PC-9 (cell line): ENCODE data around the gene XXYLT1. TPM values are rescaled to one million over a fixed set of nuclear protein-coding genes. Genes with fewer than 3 reads are reported as not detected.

Experiments used
- BruUV-seq: library from RNA; stranded (reverse); fragments of 400-500 nt; replicated peaks from 2 replicates; lab custom pipeline; 2021; lab: Mats Ljungman, UMichigan
- CTCF ChIA-PET: fragments of 300-600 bp; sonication (Branson Sonifier 250); formaldehyde crosslinking; loops from one replicate; lab custom pipeline; 2022; ENCODE audit warnings: antibody characterized with exemption; lab: Charles Lee
- POLR2A ChIA-PET: fragments of 300-600 bp; sonication (Branson Sonifier 250); formaldehyde crosslinking; loops from one replicate; lab custom pipeline; 2022; ENCODE audit warnings: antibody characterized with exemption; ENCODE audit not compliant: unreplicated experiment; lab: Charles Lee
- DNase-seq, 2 experiments: peaks; one replicate each; pipeline versions ENCODE4 v3.0.0 to v3.0.0-alpha.2; 2015 to 2022; ENCODE audit warnings: mixed read lengths in 1 of 2
- H2AFZ ChIP-seq: fragments of 200-600 bp; sonication (generic); 2 replicates; pipeline ENCODE4 v1.8.1; 2017; ENCODE audit warnings: antibody characterized with exemption
- H3F3A ChIP-seq: fragments of 200-600 bp; sonication (generic); 2 replicates; pipeline ENCODE4 v1.8.1; 2017; ENCODE audit warnings: antibody characterized with exemption, mild to moderate bottlenecking, low read depth; ENCODE audit not compliant: insufficient read depth
- H3K27ac ChIP-seq: fragments of 200-600 bp; sonication (generic); 2 replicates; pipeline ENCODE4 v1.6.1; 2016; ENCODE audit warnings: mixed run types
- H3K27me3 ChIP-seq: fragments of 200-600 bp; sonication (generic); 2 replicates; pipeline ENCODE4 v1.6.1; 2016; ENCODE audit warnings: low read depth, mixed run types; ENCODE audit not compliant: insufficient read depth
- H3K36me3 ChIP-seq: fragments of 200-600 bp; sonication (generic); 2 replicates; pipeline ENCODE4 v1.6.1; 2016; ENCODE audit warnings: low read depth, mixed run types
- H3K4me1 ChIP-seq: fragments of 200-600 bp; sonication (generic); replicated peaks from 2 replicates; pipeline ENCODE4 v1.6.1; 2016; ENCODE audit warnings: mixed run types; ENCODE audit not compliant: insufficient read depth
- H3K4me2 ChIP-seq: fragments of 200-600 bp; sonication (generic); 2 replicates; pipeline ENCODE4 v1.6.1; 2017; ENCODE audit warnings: mixed run types
- H3K4me3 ChIP-seq: fragments of 200-600 bp; sonication (generic); 2 replicates; pipeline ENCODE4 v1.6.1; 2016; ENCODE audit warnings: mixed run types
- H3K79me2 ChIP-seq: fragments of 200-600 bp; sonication (generic); 2 replicates; pipeline ENCODE4 v1.6.1; 2017; ENCODE audit warnings: low read depth, mixed run types
- H3K9me2 ChIP-seq: fragments of 200-600 bp; sonication (generic); 2 replicates; pipeline ENCODE4 v1.8.1; 2017; ENCODE audit warnings: mild to moderate bottlenecking; ENCODE audit not compliant: insufficient read depth
- H3K9me3 ChIP-seq: fragments of 200-600 bp; sonication (generic); 2 replicates; pipeline ENCODE4 v1.8.1; 2016; ENCODE audit warnings: low read depth; ENCODE audit not compliant: insufficient read depth
- H4K20me1 ChIP-seq: fragments of 200-600 bp; sonication (generic); 2 replicates; pipeline ENCODE4 v1.8.1; 2017; ENCODE audit not compliant: insufficient read depth
- EZH2 ChIP-seq: fragments of 200-600 bp; sonication (generic); IDR thresholded peaks from 2 replicates; pipeline ENCODE4 v1.8.0; 2017; ENCODE audit warnings: antibody characterized with exemption, low read depth
- intact Hi-C: fragments of 100-400 bp; cut with micrococcal nuclease; formaldehyde crosslinking; loops from one replicate; pipeline ENCODE4 v1.10.0; 2022; ENCODE audit not compliant: unreplicated experiment
- total RNA-seq: library from RNA; stranded (reverse); gene quantifications from 2 replicates; pipeline ENCODE4 v1.2.3, GENCODE V29; 2021
- TF ChIP-seq, protein P1 (sequence below): fragments of 200-600 bp; sonication (generic); conservative IDR thresholded peaks from 2 replicates; pipeline ENCODE4 v1.6.1; 2017; ENCODE audit warnings: mixed run types, antibody characterized with exemption, mild to moderate bottlenecking, moderate library complexity

The XXYLT1 gene
- total RNA-seq, 1 experiment from 2014 or later, result 13.3 TPM

DNA sequence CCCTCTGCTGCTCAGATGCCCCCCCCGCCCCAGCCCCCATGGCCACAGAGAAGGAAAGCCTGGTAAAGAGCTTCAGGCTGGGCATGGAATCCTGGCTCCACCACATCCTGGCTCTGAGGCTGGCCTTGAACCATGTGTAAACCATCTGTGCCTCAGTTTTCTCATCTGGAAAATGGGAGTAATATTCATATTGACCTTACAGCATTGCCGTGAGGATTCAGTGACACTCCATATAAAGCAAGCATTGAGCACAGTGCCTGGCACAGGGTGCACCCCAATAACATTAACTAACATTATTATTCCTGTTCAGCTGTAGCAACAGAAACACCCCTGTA, 150.7 kb downstream of the XXYLT1 start:
- BruUV-seq, result no TSS peak
- Histone ChIP-seq H4K20me1 (no peaks in the 10 kb centered on the region), H2AFZ (no peak overlapping the region), H3K9me3 (no peaks in the 10 kb centered on the region), H3K27me3 (no peaks in the 10 kb centered on the region), H3K9me2 (no peaks in the 10 kb centered on the region), H3K36me3 (no peaks in the 10 kb centered on the region), H3K4me1 (peaks cover 51% of the 10 kb centered on the region), H3K4me3 (no peak overlapping the region), H3K4me2 (peak overlapping the region; percentile 64), H3K79me2 (no peaks in the 10 kb centered on the region), H3F3A (peaks cover 49% of the 10 kb centered on the region), H3K27ac (peak overlapping the region; percentile 82)
- intact Hi-C loops, result no loop called here
- TF ChIP-seq, protein P1, sequence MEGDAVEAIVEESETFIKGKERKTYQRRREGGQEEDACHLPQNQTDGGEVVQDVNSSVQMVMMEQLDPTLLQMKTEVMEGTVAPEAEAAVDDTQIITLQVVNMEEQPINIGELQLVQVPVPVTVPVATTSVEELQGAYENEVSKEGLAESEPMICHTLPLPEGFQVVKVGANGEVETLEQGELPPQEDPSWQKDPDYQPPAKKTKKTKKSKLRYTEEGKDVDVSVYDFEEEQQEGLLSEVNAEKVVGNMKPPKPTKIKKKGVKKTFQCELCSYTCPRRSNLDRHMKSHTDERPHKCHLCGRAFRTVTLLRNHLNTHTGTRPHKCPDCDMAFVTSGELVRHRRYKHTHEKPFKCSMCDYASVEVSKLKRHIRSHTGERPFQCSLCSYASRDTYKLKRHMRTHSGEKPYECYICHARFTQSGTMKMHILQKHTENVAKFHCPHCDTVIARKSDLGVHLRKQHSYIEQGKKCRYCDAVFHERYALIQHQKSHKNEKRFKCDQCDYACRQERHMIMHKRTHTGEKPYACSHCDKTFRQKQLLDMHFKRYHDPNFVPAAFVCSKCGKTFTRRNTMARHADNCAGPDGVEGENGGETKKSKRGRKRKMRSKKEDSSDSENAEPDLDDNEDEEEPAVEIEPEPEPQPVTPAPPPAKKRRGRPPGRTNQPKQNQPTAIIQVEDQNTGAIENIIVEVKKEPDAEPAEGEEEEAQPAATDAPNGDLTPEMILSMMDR, result no peak
- no peak for TF ChIP-seq EZH2
- no peak for DNase-seq
- ChIA-PET CTCF (interaction anchor here (0.6 to 1.3 kb wide), 5 partner anchors 134 to 448 kb away, joined by 3 to 5 read pairs (median 4); partner anchors contain the start of gene LSG1), POLR2A (interaction anchor here (0.6 to 0.7 kb wide), 2 partner anchors 437 to 1748 kb away, joined by 4 to 7 read pairs; partner anchors contain the start of gene SENP5)

DNA sequence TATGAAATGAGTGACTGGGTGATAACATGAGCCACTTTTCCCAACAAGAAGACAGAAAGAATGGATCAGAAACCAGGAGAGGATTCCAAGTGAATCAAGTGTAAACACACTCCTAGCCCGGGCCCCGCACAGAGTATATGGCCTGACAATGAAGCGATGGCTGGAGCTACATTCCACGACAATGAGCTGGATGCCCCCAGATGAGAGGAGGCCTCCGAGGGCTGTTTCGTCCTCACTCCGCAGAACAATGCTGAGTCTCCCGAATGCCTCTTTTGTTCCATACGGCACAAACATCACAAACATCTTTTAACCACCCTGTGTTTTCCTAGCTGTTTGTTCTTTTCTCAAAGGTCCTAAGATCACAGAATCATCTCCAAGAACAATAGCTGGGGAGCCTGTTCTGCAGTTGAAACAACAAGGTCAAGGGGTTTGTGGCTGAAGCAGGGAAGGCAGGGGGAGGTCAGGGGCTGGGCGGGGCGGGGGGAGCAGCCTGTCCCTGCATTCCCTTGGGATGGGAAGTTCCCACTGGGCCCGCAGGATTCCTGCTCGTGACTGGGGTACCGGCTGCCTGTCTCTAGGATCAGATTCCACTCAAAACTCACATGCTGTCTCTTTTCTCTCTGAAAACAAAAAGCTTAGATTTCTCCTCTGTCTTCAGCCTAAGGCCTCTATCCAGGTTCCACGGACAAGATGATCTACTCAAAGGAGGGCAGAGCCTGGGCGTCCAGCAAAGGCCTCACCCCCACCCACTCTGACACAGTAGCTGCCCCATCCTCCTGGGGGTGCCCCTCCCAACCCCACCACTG, 151.3 kb downstream of the XXYLT1 start:
- Histone ChIP-seq H3K36me3 (no peaks in the 10 kb centered on the region), H3K4me2 (peak overlapping the region; percentile 64), H3K79me2 (no peaks in the 10 kb centered on the region), H3F3A (peaks cover 49% of the 10 kb centered on the region), H2AFZ (no peak overlapping the region), H3K4me1 (peaks cover 51% of the 10 kb centered on the region), H3K27ac (peak overlapping the region; percentile 82), H3K4me3 (no peak overlapping the region; the same call in 1 of the 2 replicates), H4K20me1 (no peaks in the 10 kb centered on the region), H3K27me3 (no peaks in the 10 kb centered on the region), H3K9me2 (no peaks in the 10 kb centered on the region), H3K9me3 (no peaks in the 10 kb centered on the region)
- BruUV-seq, result no TSS peak
- CTCF ChIA-PET, result interaction anchor here (0.6 to 1.3 kb wide), 9 partner anchors 23 to 447 kb away, joined by 3 to 5 read pairs (median 4); partner anchors contain the start of gene LSG1
- peak; percentile 75 to 76 for DNase-seq
- POLR2A ChIA-PET, result interaction anchor here (0.6 to 0.9 kb wide), 5 partner anchors 14 to 1748 kb away, joined by 3 to 11 read pairs (median 5); partner anchors contain the start of gene SENP5
- TF ChIP-seq, protein P1, result no peak
- TF ChIP-seq EZH2, result no peak
- intact Hi-C loops, result no loop called here

DNA sequence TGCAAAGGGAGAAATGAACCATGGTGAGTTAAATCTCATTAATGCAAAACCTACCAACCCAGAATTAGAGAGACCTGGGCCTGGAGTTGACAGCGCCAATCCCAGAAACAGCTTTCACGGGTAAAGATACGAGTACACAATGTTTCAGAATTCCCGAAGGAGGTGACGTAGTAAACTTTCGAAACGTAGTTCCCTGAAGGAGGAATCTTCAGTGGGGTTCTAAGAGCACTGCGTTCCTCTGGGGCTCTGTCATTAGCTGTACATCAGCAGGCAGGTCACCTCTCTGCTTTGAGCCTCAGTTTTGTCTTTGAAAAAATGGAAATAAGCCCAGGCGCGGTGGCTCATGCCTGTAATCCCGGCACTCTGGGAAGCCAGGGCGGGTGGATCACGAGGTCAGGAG, 152.3 kb downstream of the XXYLT1 start:
- no peaks in the 10 kb centered on the region for H3K9me2 ChIP-seq
- no peaks in the 10 kb centered on the region for H3K79me2 ChIP-seq
- H3K36me3 ChIP-seq, result no peaks in the 10 kb centered on the region
- no peak for TF ChIP-seq EZH2
- TF ChIP-seq, protein P1, result no peak
- H3K9me3 ChIP-seq, result no peaks in the 10 kb centered on the region
- peak in 1 of 2 experiments; percentile 33 for DNase-seq
- H3K4me1 ChIP-seq, result peaks cover 51% of the 10 kb centered on the region
- BruUV-seq, result no TSS peak
- ChIA-PET POLR2A (interaction anchor here (0.6 to 0.9 kb wide), 4 partner anchors 142 to 873 kb away, joined by 4 to 15 read pairs (median 6); no protein-coding TSS in a partner anchor), CTCF (interaction anchor here (0.6 to 1.2 kb wide), 5 partner anchors 24 to 436 kb away, joined by 3 to 13 read pairs (median 3); no protein-coding TSS in a partner anchor)
- intact Hi-C loops, result loop anchor here (1.0 kb wide), 6 partner anchors 85 to 436 kb away; no protein-coding TSS in a partner anchor
- peak overlapping the region; percentile 3; the same call in 1 of the 2 replicates for H3K4me3 ChIP-seq
- H4K20me1 ChIP-seq, result no peaks in the 10 kb centered on the region
- H3F3A ChIP-seq, result peaks cover 49% of the 10 kb centered on the region
- no peaks in the 10 kb centered on the region for H3K27me3 ChIP-seq
- H2AFZ ChIP-seq, result no peak overlapping the region
- peak overlapping the region; percentile 82 for H3K27ac ChIP-seq
- peak overlapping the region; percentile 64 for H3K4me2 ChIP-seq
